Neutrophil (primary cell): ENCODE measurements around the gene GALNT18.

Experiments used
- H3K27ac ChIP-seq: fragments of 200-600 bp; sonication (generic); 2 replicates; pipeline ENCODE4 v1.5.1; 2016; ENCODE audit warnings: mild to moderate bottlenecking, moderate library complexity
- H3K27me3 ChIP-seq: fragments of 200-600 bp; sonication (generic); 2 replicates; pipeline ENCODE4 v1.6.0; 2016; ENCODE audit warnings: mild to moderate bottlenecking
- H3K36me3 ChIP-seq: fragments of 200-600 bp; sonication (generic); 2 replicates; pipeline ENCODE4 v1.5.1; 2017
- H3K4me1 ChIP-seq, 2 experiments: fragments of 200-600 bp in 1 of 2; sonication (generic) in 1 of 2; 1 replicate in 1 of 2; 2 replicates in 1 of 2; pipeline versions ENCODE4 v1.5.1 to v1.6.1; 2013 to 2016; ENCODE audit warnings: low read depth in 1 of 2, low read length in 1 of 2, mild to moderate bottlenecking in 1 of 2, moderate library complexity in 1 of 2; ENCODE audit not compliant: control insufficient read depth in 1 of 2, insufficient read depth in 1 of 2
- H3K4me3 ChIP-seq, 2 experiments: fragments of 200-600 bp in 1 of 2; sonication (generic) in 1 of 2; 1 replicate in 1 of 2; 2 replicates in 1 of 2; pipeline ENCODE4 v1.5.1; 2013 to 2016; ENCODE audit warnings: low read depth in 1 of 2, low read length in 1 of 2, mild to moderate bottlenecking in 1 of 2, moderate library complexity in 1 of 2
- H3K9me3 ChIP-seq: fragments of 200-600 bp; sonication (generic); 2 replicates; pipeline ENCODE4 v1.5.1; 2016
- CTCF ChIP-seq: fragments of 200-600 bp; sonication (generic); IDR thresholded peaks from 2 replicates; pipeline ENCODE4 v1.5.1; 2016; ENCODE audit warnings: antibody characterized with exemption

GALNT18 gene

GRCh38 chr11:11253995-11254394 lies 367.8 kb downstream of the GALNT18 start:
- H3K27me3 ChIP-seq, result peaks cover 29% of the 10 kb centered on the region
- TF ChIP-seq CTCF, result no peak
- no peaks in the 10 kb centered on the region for H3K9me3 ChIP-seq
- H3K27ac ChIP-seq, result no peak overlapping the region
- H3K4me1 ChIP-seq, result no peaks in the 10 kb centered on the region
- no peaks in the 10 kb centered on the region for H3K36me3 ChIP-seq
- H3K4me3 ChIP-seq, result no peak overlapping the region

GRCh38 chr11:11253497-11253896 lies 368.3 kb downstream of the GALNT18 start:
- no peaks in the 10 kb centered on the region for H3K4me1 ChIP-seq
- peaks cover 29% of the 10 kb centered on the region for H3K27me3 ChIP-seq
- TF ChIP-seq CTCF, result no peak

GRCh38 chr11:11252403-11252802 lies 369.4 kb downstream of the GALNT18 start:
- Histone ChIP-seq H3K27me3 (peaks cover 25% of the 10 kb centered on the region), H3K36me3 (no peaks in the 10 kb centered on the region), H3K4me1 (no peaks in the 10 kb centered on the region), H3K9me3 (no peaks in the 10 kb centered on the region), H3K4me3 (no peak overlapping the region), H3K27ac (no peak overlapping the region)
- TF ChIP-seq CTCF, result no peak

More at GRCh38 chr11:11253497-11253896, 368.3 kb downstream of the GALNT18 start:
- Histone ChIP-seq H3K9me3 (no peaks in the 10 kb centered on the region), H3K4me3 (no peak overlapping the region), H3K36me3 (no peaks in the 10 kb centered on the region), H3K27ac (no peak overlapping the region)

- no peak for TF ChIP-seq CTCF
- H3K4me1 ChIP-seq, result no peaks in the 10 kb centered on the region
These were observed 370.3 kb downstream of the GALNT18 start for GRCh38 chr11:11251394-11251970.

GRCh38 chr11:11250470-11250869 lies 371.3 kb downstream of the GALNT18 start:
- no peak for TF ChIP-seq CTCF
- Histone ChIP-seq H3K4me3 (no peak overlapping the region), H3K9me3 (no peaks in the 10 kb centered on the region), H3K27me3 (peaks cover 11% of the 10 kb centered on the region), H3K4me1 (no peaks in the 10 kb centered on the region), H3K27ac (no peak overlapping the region), H3K36me3 (no peaks in the 10 kb centered on the region)

More at GRCh38 chr11:11251394-11251970, 370.3 kb downstream of the GALNT18 start:
- Histone ChIP-seq H3K27me3 (peaks cover 20% of the 10 kb centered on the region), H3K9me3 (no peaks in the 10 kb centered on the region), H3K36me3 (no peaks in the 10 kb centered on the region), H3K4me3 (no peak overlapping the region), H3K27ac (no peak overlapping the region)

- TF ChIP-seq CTCF, result no peak
- Histone ChIP-seq H3K4me3 (no peak overlapping the region), H3K9me3 (no peaks in the 10 kb centered on the region), H3K4me1 (no peaks in the 10 kb centered on the region), H3K27me3 (peaks cover 6% of the 10 kb centered on the region), H3K27ac (no peak overlapping the region), H3K36me3 (no peaks in the 10 kb centered on the region)
These were observed 374.2 kb downstream of the GALNT18 start for GRCh38 chr11:11247576-11247975.
